Measurements from ENCODE around the gene CD2. TPM values are rescaled to one million over a fixed set of nuclear protein-coding genes. Genes with fewer than 3 reads are reported as not detected.

CD2 gene
- total RNA-seq, 1 donor from 2014 or later = not detected

Other genes starting within 250 kb of the CD2 start
- 14.2 and 15.5 TPM in 2 replicates for gene CD58, start 183.4 kb upstream of the CD2 start, total RNA-seq
- gene IGSF3, start 86.7 kb upstream of the CD2 start, total RNA-seq = 19.6 and 21.4 TPM in 2 replicates
- 64.2 and 86.3 TPM in 2 replicates for gene PTGFRN, start 155.5 kb downstream of the CD2 start, total RNA-seq
- 0.14 and 0.29 TPM in 2 replicates for gene CD101, start 247.3 kb downstream of the CD2 start, total RNA-seq